ENCODE data around the gene ARRDC2.

Gene ARRDC2

DNA sequence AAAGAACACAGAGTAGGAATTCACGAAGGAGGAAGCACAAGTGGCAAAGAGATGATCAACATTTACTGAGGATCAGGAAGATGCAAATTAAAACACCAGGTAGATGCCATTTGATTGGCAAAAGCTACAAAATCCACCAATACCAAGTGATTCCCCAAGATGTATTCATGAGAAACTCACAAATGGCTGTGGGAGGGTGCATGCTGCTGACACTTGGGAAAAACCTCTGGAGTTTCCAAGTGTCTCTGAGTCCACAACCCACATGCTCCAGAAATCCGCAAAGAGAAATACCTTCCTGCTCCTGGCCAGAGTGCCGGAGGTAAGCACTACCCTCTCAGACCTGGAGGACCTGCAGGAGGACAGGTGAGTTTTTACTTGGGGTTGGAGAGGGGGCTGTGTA lies 35.7 kb downstream of the ARRDC2 start:
- no peak overlapping the region for H3K4me3 ChIP-seq (replicated peaks; ENCODE audit: insufficient read depth, low read length)
- TF ChIP-seq GABPA (IDR thresholded peaks at IDR 0.05; ENCODE audit: low read depth), result no peak
- TF ChIP-seq SPI1 (IDR thresholded peaks at IDR 0.05; ENCODE audit: borderline replicate concordance, low read depth), result no peak
- TF ChIP-seq, protein P1, sequence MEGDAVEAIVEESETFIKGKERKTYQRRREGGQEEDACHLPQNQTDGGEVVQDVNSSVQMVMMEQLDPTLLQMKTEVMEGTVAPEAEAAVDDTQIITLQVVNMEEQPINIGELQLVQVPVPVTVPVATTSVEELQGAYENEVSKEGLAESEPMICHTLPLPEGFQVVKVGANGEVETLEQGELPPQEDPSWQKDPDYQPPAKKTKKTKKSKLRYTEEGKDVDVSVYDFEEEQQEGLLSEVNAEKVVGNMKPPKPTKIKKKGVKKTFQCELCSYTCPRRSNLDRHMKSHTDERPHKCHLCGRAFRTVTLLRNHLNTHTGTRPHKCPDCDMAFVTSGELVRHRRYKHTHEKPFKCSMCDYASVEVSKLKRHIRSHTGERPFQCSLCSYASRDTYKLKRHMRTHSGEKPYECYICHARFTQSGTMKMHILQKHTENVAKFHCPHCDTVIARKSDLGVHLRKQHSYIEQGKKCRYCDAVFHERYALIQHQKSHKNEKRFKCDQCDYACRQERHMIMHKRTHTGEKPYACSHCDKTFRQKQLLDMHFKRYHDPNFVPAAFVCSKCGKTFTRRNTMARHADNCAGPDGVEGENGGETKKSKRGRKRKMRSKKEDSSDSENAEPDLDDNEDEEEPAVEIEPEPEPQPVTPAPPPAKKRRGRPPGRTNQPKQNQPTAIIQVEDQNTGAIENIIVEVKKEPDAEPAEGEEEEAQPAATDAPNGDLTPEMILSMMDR (IDR thresholded peaks at IDR 0.05; ENCODE audit: insufficient read depth, low read length), result no peak
- no peak for TF ChIP-seq REST (IDR thresholded peaks at IDR 0.05; ENCODE audit: insufficient replicate concordance, low read depth)
- TF ChIP-seq POLR2AphosphoS5 (IDR thresholded peaks at IDR 0.05; ENCODE audit: low read depth), result no peak
- no peaks in the 10 kb centered on the region for H3K27me3 ChIP-seq (ENCODE audit: insufficient read depth, poor library complexity, severe bottlenecking)
- DNase-seq (ENCODE audit: low read depth in 1 of 2, low spot score in 1 of 2), result no peak
- H3K27ac ChIP-seq (replicated peaks), result no peak overlapping the region

- peak; percentile 77 to 94 for DNase-seq (ENCODE audit: low read depth in 1 of 2, low spot score in 1 of 2)
- Histone ChIP-seq H3K27ac (replicated peaks) (peak overlapping the region; percentile 64), H3K27me3 (ENCODE audit: insufficient read depth, poor library complexity, severe bottlenecking) (no peaks in the 10 kb centered on the region), H3K4me3 (replicated peaks; ENCODE audit: insufficient read depth, low read length) (peak overlapping the region; percentile 10; the same call in 1 of the 2 replicates)
- TF ChIP-seq, protein P1 (IDR thresholded peaks at IDR 0.05; ENCODE audit: insufficient read depth, low read length), result no peak
- TF ChIP-seq SPI1 (IDR thresholded peaks at IDR 0.05; ENCODE audit: borderline replicate concordance, low read depth) (peak; percentile 61; the same call in 1 of the 2 replicates), GABPA (IDR thresholded peaks at IDR 0.05; ENCODE audit: low read depth) (no peak), REST (IDR thresholded peaks at IDR 0.05; ENCODE audit: insufficient replicate concordance, low read depth) (no peak), POLR2AphosphoS5 (IDR thresholded peaks at IDR 0.05; ENCODE audit: low read depth) (peak; percentile 83)
These were observed 36.9 kb downstream of the ARRDC2 start for GRCh38 chr19:18044825-18045304.

DNA sequence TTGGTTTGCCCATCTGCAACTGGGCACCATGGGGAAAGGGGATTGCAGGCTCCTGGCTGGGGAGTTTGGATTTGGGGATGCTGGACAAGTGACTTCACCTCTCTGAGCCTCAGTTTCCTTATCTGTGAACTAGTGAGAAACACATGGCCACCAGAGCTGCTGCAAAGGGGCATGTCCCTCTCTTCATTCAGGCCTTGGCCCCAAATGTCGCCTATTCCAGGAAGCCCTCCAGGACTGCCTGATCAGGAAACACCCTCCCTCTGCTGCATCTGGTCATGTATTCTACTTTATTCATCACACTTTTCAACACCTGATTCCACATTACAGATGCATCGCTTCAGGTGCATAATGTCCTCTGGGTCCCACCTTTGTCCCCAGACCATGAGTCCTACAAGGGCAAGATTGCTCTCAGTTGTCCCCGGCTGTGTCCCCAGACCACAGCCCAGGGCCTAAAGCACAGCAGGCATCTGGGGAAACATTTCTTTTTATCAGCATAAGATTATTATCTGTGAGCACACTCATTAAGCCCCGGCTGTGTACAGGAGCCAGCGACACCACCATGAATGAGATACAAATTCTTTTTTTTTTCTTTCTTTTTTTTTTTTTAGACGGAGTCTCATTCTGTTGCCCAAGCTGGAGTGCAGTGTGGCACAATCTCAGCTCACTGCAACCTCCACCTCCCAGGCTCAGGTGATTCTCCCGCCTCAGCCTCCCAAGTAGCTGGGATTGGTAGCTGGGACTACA lies 37.5 kb downstream of the ARRDC2 start:
- peak overlapping the region; percentile 10; the same call in 1 of the 2 replicates for H3K4me3 ChIP-seq (replicated peaks; ENCODE audit: insufficient read depth, low read length)
- TF ChIP-seq SPI1 (IDR thresholded peaks at IDR 0.05; ENCODE audit: borderline replicate concordance, low read depth), result no peak
- TF ChIP-seq, protein P1 (IDR thresholded peaks at IDR 0.05; ENCODE audit: insufficient read depth, low read length), result no peak
- TF ChIP-seq GABPA (IDR thresholded peaks at IDR 0.05; ENCODE audit: low read depth), result no peak
- no peak for TF ChIP-seq POLR2AphosphoS5 (IDR thresholded peaks at IDR 0.05; ENCODE audit: low read depth)
- TF ChIP-seq REST (IDR thresholded peaks at IDR 0.05; ENCODE audit: insufficient replicate concordance, low read depth), result no peak
- DNase-seq (ENCODE audit: low read depth in 1 of 2, low spot score in 1 of 2), result no peak
- H3K27me3 ChIP-seq (ENCODE audit: insufficient read depth, poor library complexity, severe bottlenecking), result no peaks in the 10 kb centered on the region
- peak overlapping the region; percentile 64 for H3K27ac ChIP-seq (replicated peaks)

Data from HL-60 (cell line).